HG03469 (cell line): ENCODE measurements around the gene PRKAR2B.
A peak's percentile ranks its signal among the peaks of the same experiment; 100 is the strongest.

Experiments used
- ATAC-seq: cut with Tn5 transposase; IDR thresholded peaks from one replicate; pipeline ENCODE4 v1.9.1; 2021; ENCODE audit warnings: mild to moderate bottlenecking, moderate library complexity, moderate number of reproducible peaks; ENCODE audit not compliant: unreplicated experiment

Gene PRKAR2B

GRCh38 chr7:107044347-107045194, at the start of gene PRKAR2B:
Gene PRKAR2B, plus strand, starts transcription at chr7:107044705. Its CDS starts 203 bp downstream, at chr7:107044908.
- peak; percentile 79 for ATAC-seq

GRCh38 chr7:106994833-106995232, 49.7 kb upstream of the PRKAR2B start:
- ATAC-seq: no peak

- no peak for ATAC-seq
These were observed 46.8 kb upstream of the PRKAR2B start for GRCh38 chr7:106997487-106998271.

- ATAC-seq: no peak
These were observed 45.5 kb upstream of the PRKAR2B start for GRCh38 chr7:106999023-106999422.

GRCh38 chr7:107001490-107001889, 43.0 kb upstream of the PRKAR2B start:
- no peak for ATAC-seq

GRCh38 chr7:107002126-107002525, 42.4 kb upstream of the PRKAR2B start:
- ATAC-seq: no peak

GRCh38 chr7:107002529-107002998, 41.9 kb upstream of the PRKAR2B start:
- ATAC-seq: no peak

- ATAC-seq: no peak
These were observed 37.3 kb upstream of the PRKAR2B start for GRCh38 chr7:107007007-107007891.

GRCh38 chr7:107007892-107008287, 36.6 kb upstream of the PRKAR2B start:
- no peak for ATAC-seq

- ATAC-seq: no peak
These were observed 34.7 kb upstream of the PRKAR2B start for GRCh38 chr7:107009846-107010203.

- ATAC-seq: no peak
These were observed 31.8 kb upstream of the PRKAR2B start for GRCh38 chr7:107012691-107013090.

- no peak for ATAC-seq
These were observed 30.0 kb upstream of the PRKAR2B start for GRCh38 chr7:107014387-107015023.

GRCh38 chr7:107016312-107016711, 28.2 kb upstream of the PRKAR2B start:
- no peak for ATAC-seq

GRCh38 chr7:107017965-107018719, 26.4 kb upstream of the PRKAR2B start:
- no peak for ATAC-seq

GRCh38 chr7:107020400-107020799, 24.1 kb upstream of the PRKAR2B start:
- ATAC-seq: no peak

GRCh38 chr7:107021600-107021999, 22.9 kb upstream of the PRKAR2B start:
- ATAC-seq: no peak

GRCh38 chr7:107023522-107024151, 20.9 kb upstream of the PRKAR2B start:
- no peak for ATAC-seq

- ATAC-seq: no peak
These were observed 19.6 kb upstream of the PRKAR2B start for GRCh38 chr7:107024906-107025305.

GRCh38 chr7:107025449-107026103, 18.9 kb upstream of the PRKAR2B start:
- ATAC-seq: no peak
